ENCODE measurements around the gene TNFRSF19. TPM values are rescaled to one million over a fixed set of nuclear protein-coding genes. Genes with fewer than 3 reads are reported as not detected.

TNFRSF19 gene
- total and polyA plus RNA-seq, 2 of the 8 experiments (the other 6 are each of a cell fraction or from before 2014, with no cell fraction given) = 0.50 to 0.95 TPM

- TF ChIP-seq EGR1 (IDR thresholded peaks at IDR 0.05; ENCODE audit: borderline replicate concordance, low read depth, low read length) (no peak), RXRA (IDR thresholded peaks at IDR 0.05; ENCODE audit: insufficient read depth, low read depth, low read length) (no peak)
Observed at GRCh38 chr13:23699271-23699670, 129.1 kb downstream of the TNFRSF19 start (continued).
